Esophagus squamous epithelium (tissue), 5 donors: Measurements from ENCODE around the gene ALOX12. TPM values are rescaled to one million over a fixed set of nuclear protein-coding genes. Genes with fewer than 3 reads are reported as not detected.
A peak's percentile ranks its signal among the peaks of the same experiment; 100 is the strongest.

Experiments
- DNase-seq: peaks from one replicate; lab custom pipeline; 2025; lab: John Stamatoyannopoulos, UW
- H3K27ac ChIP-seq, 4 donors: fragments of 200-600 bp; sonication (generic); one replicate each; pipeline ENCODE4 v1.5.1; 2016 to 2019; ENCODE audit warnings: mild to moderate bottlenecking in 1 of 4
- H3K27me3 ChIP-seq, 4 donors: fragments of 200-600 bp; sonication (generic); 1 replicate in 3 of 4; 2 replicates in 1 of 4; pipeline versions ENCODE4 v1.5.1 to v1.6.0; 2017 to 2021; ENCODE audit warnings: antibody characterized with exemption in 1 of 4
- H3K36me3 ChIP-seq, 3 donors: fragments of 200-600 bp; sonication (generic); one replicate each; pipeline ENCODE4 v1.5.1; 2016 to 2019
- H3K4me1 ChIP-seq, 3 donors: fragments of 200-600 bp; sonication (generic); one replicate each; pipeline ENCODE4 v1.5.1; 2017 to 2019
- H3K4me3 ChIP-seq, 4 donors: fragments of 200-600 bp; sonication (generic); 1 replicate in 3 of 4; 2 replicates in 1 of 4; pipeline ENCODE4 v1.5.1; 2016 to 2019; ENCODE audit warnings: mild to moderate bottlenecking in 2 of 4, moderate library complexity in 1 of 4
- H3K9me3 ChIP-seq, 3 donors: fragments of 200-600 bp; sonication (generic); one replicate each; pipeline ENCODE4 v1.5.1; 2016 to 2019
- CTCF ChIP-seq, 6 experiments: fragments of 450-650 bp in 4 of 6; fragments of 200-600 bp in 2 of 6; sonication (generic) in 2 of 6; IDR thresholded peaks; one replicate each; pipeline ENCODE4 v1.5.1; 2016 to 2019; ENCODE audit warnings: antibody characterized with exemption in 6 of 6, mild to moderate bottlenecking in 4 of 6, moderate library complexity in 4 of 6
- POLR2A ChIP-seq, 4 donors: fragments of 450-650 bp; IDR thresholded peaks; one replicate each; pipeline ENCODE4 v1.6.1; 2017; ENCODE audit warnings: antibody characterized with exemption in 4 of 4, mild to moderate bottlenecking in 4 of 4, moderate library complexity in 3 of 4
- WGBS, 2 donors: methylation state at CpG; one replicate each; pipeline ENCODE4 v1.1.5; 2018; 5-methylcytosine and 5-hydroxymethylcytosine counted together
- intact Hi-C: fragments of 100-400 bp; cut with DNase I; formaldehyde crosslinking; loops from one replicate; pipeline ENCODE4 v1.15.0; 2022
- total RNA-seq, 4 donors: library from RNA; depleted of rRNA; stranded (reverse); fragments of >200 nt; gene quantifications; one replicate each; pipeline ENCODE4 v1.1.0, GENCODE V29; 2016
- donor health status: DM: yes; HTN: yes; CAD: no.

Gene ALOX12
- total RNA-seq, 4 donors from 2014 or later = 3.8 to 43.5 (median 26.4) TPM

GRCh38 chr17:7024402-7024785 lies 28.5 kb downstream of the ALOX12 start:
- intact Hi-C loops = no loop called here

GRCh38 chr17:7025245-7025644 lies 29.4 kb downstream of the ALOX12 start:
- DNase-seq = no peak
- peaks cover 0 to 14% (median 0%) of the 10 kb centered on the region in 4 donors for H3K27me3 ChIP-seq
- H3K27ac ChIP-seq = no peak overlapping the region
- H3K36me3 ChIP-seq = no peaks in the 10 kb centered on the region
- 75 to 85% methylated on average over 1 of the region's 1 CpG for WGBS, 2 donors
- no peaks in the 10 kb centered on the region for H3K9me3 ChIP-seq
- intact Hi-C loops = no loop called here
- no peak for TF ChIP-seq CTCF (IDR thresholded peaks at IDR 0.05)
- peaks cover 18 to 46% (median 22%) of the 10 kb centered on the region in 3 donors for H3K4me1 ChIP-seq
- no peak overlapping the region for H3K4me3 ChIP-seq

More at GRCh38 chr17:7024402-7024785, 28.5 kb downstream of the ALOX12 start:
- Histone ChIP-seq H3K4me3 (peak overlapping the region in 1 of 4 donors; percentile 66), H3K27ac (peak overlapping the region in 2 of 4 donors; percentile 25 to 37), H3K4me1 (peaks cover 19 to 55% (median 24%) of the 10 kb centered on the region in 3 donors), H3K36me3 (no peaks in the 10 kb centered on the region), H3K27me3 (peaks cover 0 to 14% (median 0%) of the 10 kb centered on the region in 4 donors), H3K9me3 (no peaks in the 10 kb centered on the region)
- TF ChIP-seq POLR2A (IDR thresholded peaks at IDR 0.05) (no peak), CTCF (IDR thresholded peaks at IDR 0.05) (no peak)
- WGBS, 2 donors = 57% methylated on average over 3 of the region's 8 CpGs; no CpG with 5 or more reads in 1 of the 2 donors
- no peak for DNase-seq

DNA sequence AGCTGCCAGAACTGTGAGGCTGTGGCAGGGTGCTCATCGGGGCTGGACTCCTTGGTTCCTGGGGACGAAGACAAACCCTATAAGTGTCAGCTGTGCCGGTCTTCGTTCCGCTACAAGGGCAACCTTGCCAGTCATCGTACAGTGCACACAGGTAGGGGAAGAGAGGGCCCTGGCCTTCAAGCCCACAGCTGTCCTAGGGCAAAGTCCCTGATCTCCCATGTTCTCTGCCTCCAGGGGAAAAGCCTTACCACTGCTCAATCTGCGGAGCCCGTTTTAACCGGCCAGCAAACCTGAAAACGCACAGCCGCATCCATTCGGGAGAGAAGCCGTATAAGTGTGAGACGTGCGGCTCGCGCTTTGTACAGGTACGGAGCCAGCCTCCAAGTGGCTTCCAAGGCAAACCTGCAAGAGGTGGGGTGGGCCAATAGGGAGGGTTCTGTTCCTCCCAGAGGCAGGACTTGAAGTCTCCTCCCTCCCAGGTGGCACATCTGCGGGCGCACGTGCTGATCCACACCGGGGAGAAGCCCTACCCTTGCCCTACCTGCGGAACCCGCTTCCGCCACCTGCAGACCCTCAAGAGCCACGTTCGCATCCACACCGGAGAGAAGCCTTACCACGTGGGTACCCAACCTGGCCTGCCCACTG lies 30.7 kb downstream of the ALOX12 start:
- Histone ChIP-seq H3K27me3 (peaks cover 0 to 14% (median 0%) of the 10 kb centered on the region in 4 donors), H3K9me3 (no peaks in the 10 kb centered on the region), H3K27ac (peak overlapping the region in 2 of 4 donors; percentile 33 to 43), H3K4me1 (peaks cover 17 to 37% (median 18%) of the 10 kb centered on the region in 3 donors), H3K4me3 (no peak overlapping the region), H3K36me3 (no peaks in the 10 kb centered on the region)
- DNase-seq = no peak
- WGBS, 2 donors = 85 to 86% methylated on average over 11 to 24 of the region's 29 CpGs
- intact Hi-C loops = no loop called here
- TF ChIP-seq CTCF (IDR thresholded peaks at IDR 0.05) (no peak), POLR2A (IDR thresholded peaks at IDR 0.05) (no peak)

DNA sequence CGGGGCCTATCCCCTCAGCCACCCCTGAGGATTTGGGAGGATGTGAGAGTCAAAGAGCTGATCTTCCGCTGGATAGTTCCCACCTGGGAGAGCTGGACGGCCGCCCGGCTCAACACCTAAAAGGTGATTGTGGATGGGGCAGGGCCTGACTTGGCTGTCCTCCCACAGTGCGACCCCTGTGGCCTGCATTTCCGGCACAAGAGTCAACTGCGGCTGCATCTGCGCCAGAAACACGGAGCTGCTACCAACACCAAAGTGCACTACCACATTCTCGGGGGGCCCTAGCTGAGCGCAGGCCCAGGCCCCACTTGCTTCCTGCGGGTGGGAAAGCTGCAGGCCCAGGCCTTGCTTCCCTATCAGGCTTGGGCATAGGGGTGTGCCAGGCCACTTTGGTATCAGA lies 31.5 kb downstream of the ALOX12 start:
- no peak for DNase-seq
- Histone ChIP-seq H3K36me3 (no peaks in the 10 kb centered on the region), H3K27ac (peak overlapping the region in 3 of 4 donors; percentile 33 to 45 (median 43)), H3K9me3 (no peaks in the 10 kb centered on the region), H3K4me3 (no peak overlapping the region), H3K4me1 (peaks cover 10 to 33% (median 14%) of the 10 kb centered on the region in 3 donors), H3K27me3 (peaks cover 0 to 11% (median 0%) of the 10 kb centered on the region in 4 donors)
- intact Hi-C loops = no loop called here
- WGBS, 2 donors = 88% methylated on average over 9 of the region's 13 CpGs; no CpG with 5 or more reads in 1 of the 2 donors
- TF ChIP-seq CTCF (IDR thresholded peaks at IDR 0.05) = no peak
- TF ChIP-seq POLR2A (IDR thresholded peaks at IDR 0.05) = no peak

GRCh38 chr17:7029096-7029495 lies 33.2 kb downstream of the ALOX12 start:
- Histone ChIP-seq H3K27ac (peak overlapping the region in 3 of 4 donors; percentile 46 to 69 (median 54)), H3K27me3 (no peaks in the 10 kb centered on the region), H3K4me3 (no peak overlapping the region), H3K36me3 (no peaks in the 10 kb centered on the region), H3K9me3 (no peaks in the 10 kb centered on the region), H3K4me1 (peaks cover 0 to 23% (median 0%) of the 10 kb centered on the region in 3 donors)
- WGBS, 2 donors = 75 to 77% methylated on average over 3 of the region's 3 CpGs
- DNase-seq = no peak
- intact Hi-C loops = no loop called here
- TF ChIP-seq POLR2A (IDR thresholded peaks at IDR 0.05) (no peak), CTCF (IDR thresholded peaks at IDR 0.05) (no peak)
